Activated CD4-positive, alpha-beta T cell treated with anti-CD3 and anti-CD28 coated beads, Interleukin-2, amount 50 U/mL, for 4 hours (primary cell): ENCODE measurements around the gene ENTPD1.

Source experiments
- DNase-seq, 2 experiments: peaks; one replicate each; pipeline ENCODE4 v3.0.0-alpha.2; 2020

Gene ENTPD1

DNA sequence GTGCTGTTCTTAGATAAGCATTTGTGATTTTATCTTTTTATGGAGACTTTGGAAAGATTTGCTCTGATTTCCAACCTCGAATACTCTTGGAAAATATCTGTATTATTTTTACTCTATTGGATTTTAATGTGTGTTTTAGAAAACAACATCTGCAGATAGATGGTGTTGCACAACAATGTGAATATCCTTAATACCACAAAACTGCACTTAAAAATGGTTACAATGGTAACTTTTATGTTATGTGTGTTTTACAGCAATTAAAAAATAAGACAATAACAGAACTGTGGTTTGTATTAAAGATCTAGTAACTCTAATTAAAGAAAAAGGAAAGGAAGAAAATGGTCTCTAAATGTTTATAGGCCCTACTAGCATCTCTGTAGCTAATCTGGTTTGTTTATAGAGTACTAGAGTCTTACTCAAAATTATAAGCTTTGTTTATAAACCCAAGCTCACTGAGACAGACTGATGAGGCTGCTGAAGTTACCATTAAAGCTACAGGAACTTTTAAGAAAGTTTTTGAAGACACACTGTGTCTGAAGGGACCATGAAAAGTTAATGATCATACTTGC lies 77.2 kb downstream of the ENTPD1 start:
- no peak for DNase-seq

DNA sequence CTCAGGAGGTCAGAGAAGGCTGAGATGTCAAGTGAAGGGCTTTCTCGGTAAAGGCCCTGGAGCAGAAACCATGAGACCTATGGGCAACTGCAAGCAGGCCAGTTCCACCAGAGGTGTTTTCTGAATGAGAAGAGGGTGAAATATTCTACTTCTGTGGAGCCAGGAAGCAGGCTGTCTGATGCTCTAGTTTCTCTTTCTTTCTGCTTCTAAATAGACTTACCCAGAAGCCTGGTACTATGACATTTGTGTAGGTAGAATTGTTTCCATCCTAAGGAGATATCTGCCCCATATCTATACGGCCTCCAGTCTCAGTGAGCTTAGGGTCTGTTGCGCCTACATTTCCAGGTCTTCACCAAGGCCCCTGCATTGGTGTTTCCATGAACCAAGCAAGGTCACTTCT lies 78.4 kb downstream of the ENTPD1 start:
- no peak for DNase-seq

DNA sequence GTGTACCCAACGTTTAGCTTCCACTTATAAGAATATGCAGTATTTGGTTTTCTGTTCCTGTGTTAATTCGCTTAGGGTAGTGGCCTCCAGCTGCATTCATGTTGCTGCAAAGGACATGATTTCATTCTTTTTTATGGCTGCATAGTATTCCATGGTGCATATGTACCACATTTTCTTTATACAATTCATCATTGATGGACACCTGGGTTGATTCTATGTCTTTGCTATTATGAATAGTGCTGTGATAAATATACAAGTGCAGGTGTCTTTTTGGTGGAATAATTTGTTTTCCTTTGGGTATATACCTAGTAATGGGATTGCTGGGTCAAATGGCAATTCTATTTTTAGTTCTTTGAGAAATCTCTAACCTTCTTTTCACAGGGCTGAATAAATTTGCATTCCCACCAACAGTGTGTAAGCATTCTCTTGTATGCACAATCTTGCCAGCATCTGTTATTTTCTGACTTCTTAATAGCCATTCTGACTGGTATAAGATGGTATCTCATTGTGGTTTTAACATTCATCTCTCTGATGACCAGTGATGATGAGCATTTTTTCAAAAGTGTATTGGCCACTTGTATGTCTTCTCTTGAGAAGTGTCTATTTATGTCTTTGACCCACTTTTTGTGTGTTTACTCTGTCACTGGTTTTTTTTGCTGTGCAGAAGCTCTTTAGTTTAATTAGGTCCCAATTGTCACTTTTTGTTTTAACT lies 79.3 kb downstream of the ENTPD1 start:
- DNase-seq = no peak

DNA sequence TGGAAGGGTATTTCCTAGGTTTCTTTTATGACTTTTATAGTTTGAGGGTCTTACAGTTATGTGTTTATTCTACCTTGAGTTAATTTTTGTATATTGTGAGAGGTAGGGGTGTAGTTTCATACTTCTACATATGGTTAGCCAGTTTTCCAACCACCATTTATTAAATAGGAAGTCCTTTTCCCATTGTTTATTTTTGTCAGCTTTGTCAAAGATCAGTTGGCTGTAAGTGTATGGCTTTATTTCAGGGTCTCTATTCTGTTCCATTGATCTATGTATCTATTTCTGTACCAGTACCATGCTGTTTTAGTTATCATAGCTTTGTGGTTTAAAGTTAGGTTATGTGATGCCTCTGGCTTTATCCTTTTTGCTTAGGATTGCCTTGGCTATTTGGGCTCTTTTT lies 79.9 kb downstream of the ENTPD1 start:
- no peak for DNase-seq

- no peak for DNase-seq
Observed at GRCh38 chr10:95836610-95837355, 80.8 kb downstream of the ENTPD1 start.

DNA sequence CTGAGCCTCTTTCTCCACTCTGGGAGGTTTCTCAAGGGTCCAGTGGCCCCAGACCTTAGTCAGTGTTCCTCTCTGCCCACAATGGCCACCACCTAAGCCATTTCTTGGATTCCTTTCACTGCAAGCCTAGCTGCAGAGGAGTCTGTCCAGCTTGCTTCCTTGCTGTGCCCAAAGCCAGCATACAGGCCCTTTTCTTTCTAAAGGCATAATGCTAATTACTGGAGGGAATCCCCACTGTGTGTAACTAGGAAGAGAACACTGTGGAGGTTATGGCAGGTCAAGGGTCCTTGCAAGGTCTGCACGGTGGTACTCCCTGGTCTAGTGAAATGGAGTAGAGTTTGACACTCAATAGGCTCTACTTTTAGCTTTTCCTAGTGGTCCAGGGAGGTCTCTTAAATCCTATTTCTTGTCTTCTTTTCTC lies 81.4 kb downstream of the ENTPD1 start:
- no peak for DNase-seq

DNA sequence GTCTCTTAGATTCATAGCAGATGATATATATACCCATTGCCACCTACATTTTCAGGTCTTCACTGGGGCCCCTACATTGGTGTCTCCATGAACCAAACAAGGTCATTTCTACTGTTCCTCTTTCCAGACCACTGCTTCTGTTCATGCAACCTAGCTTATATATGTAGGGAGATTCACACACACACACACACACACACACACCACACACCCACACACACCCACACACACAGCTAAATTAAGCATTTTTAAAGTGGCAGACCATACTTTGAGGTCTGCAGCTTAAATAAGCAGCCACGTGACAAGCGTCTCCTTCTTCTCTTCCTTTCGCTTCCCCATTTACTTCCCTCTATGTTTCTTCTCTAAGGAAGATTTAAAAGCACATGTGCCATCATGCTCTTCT lies 81.8 kb downstream of the ENTPD1 start:
- no peak for DNase-seq

GRCh38 chr10:95840121-95840520 lies 84.2 kb downstream of the ENTPD1 start:
- DNase-seq = no peak

- DNase-seq = no peak
Observed at GRCh38 chr10:95840681-95841080, 84.7 kb downstream of the ENTPD1 start.

DNA sequence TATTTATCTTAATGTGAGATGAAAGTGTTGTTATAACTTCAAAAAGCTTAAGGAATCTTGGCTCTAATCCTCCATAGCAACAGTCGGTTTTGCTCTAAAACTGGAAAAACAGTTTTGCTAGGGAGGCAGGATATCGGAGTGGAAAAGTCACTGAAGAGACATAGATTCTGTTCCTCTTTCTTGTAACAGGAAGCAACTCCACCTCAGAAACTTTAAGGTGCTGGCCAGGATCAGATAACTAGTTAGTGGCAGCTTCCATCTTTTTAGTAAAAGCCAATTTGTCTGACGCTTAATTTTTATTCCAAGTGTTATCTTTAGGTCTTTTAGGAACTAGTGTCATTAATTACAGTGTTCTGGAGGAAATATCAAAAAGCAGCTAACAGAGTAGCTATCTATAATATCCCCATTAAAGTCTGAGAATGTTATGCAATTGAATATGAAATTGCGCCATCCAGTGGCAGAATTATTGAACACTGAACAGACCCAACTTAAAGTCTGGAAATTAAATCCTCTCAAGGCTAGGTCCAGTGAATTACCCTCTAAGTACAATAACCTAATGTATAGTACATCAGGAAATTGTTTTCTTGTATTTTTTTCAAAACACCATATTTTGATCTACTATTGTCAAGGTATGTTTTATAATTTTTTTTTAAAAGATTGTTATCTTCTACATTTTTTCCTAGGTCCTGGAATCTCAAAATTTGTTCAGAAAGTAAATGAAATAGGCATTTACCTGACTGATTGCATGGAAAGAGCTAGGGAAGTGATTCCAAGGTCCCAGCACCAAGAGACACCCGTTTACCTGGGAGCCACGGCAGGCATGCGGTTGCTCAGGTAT lies 85.9 kb downstream of the ENTPD1 start:
- DNase-seq = peak in 1 of 2 experiments; percentile 11

GRCh38 chr10:95845411-95845810 lies 89.4 kb downstream of the ENTPD1 start:
- DNase-seq = no peak

- no peak for DNase-seq
Observed at GRCh38 chr10:95847007-95847406, 91.0 kb downstream of the ENTPD1 start.

- DNase-seq = no peak
Observed at GRCh38 chr10:95848841-95849240, 92.9 kb downstream of the ENTPD1 start.

DNA sequence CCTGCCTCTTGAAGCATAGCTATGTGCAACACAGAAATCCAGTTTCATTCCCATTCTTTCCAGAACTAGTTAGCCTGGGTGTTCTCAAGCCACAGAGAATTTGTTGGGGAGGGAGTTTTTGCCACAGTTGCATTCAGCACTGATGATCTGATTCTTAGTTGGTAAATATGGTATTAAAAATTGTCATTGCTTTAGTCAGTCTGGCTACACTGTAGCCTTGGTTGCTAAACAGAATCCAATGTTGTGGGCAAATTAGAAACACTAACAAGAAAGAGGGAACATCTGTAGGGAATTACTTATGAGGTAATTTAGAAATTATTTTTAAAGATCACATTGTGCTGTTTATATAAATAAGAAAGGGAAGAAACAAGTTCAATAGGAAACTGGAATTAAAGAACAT lies 94.8 kb downstream of the ENTPD1 start:
- DNase-seq = no peak

GRCh38 chr10:95860166-95860940 lies 104.4 kb downstream of the ENTPD1 start:
- DNase-seq = no peak

DNA sequence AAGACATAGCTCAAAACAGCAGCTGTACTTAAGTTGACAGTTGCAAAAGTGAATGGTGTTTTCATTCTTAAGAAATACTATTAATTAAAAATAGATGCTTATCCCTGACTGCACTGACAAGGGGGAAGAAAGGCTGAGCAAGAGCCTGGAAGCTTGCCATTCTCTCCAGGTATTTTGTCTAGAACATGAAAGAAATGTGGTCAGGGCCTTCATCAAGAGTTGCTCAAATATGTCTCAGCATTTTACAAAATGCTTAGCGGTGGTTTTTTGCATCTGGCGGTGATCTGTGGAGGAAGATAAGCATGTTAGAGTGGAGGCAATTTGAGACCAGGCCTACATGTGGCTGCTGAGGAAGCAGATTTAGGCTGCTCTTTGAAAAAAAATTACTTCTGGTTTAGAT lies 105.4 kb downstream of the ENTPD1 start:
- DNase-seq = no peak

GRCh38 chr10:95864906-95865813 lies 109.2 kb downstream of the ENTPD1 start:
- peak; percentile 3 to 9 for DNase-seq

- DNase-seq = no peak
Observed at GRCh38 chr10:95865814-95866466, 110.0 kb downstream of the ENTPD1 start.

DNA sequence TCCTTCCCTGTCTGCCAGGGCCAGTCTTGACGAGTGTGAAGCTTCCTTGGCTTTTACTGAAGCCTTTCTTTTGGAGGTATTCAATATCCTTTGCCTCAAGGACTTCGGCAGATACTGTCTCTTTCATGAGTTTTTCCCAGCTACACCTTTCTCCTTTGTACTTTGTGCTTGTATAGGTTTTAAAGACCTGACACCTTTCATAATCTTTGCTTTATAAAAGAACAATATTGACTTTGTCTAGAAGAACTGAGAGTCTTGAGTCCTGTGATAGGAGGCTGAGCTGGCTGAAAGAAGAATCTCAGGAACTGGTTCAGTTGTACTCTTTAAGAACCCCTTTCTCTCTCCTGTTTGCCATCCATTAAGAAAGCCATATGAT lies 110.5 kb downstream of the ENTPD1 start:
- no peak for DNase-seq

DNA sequence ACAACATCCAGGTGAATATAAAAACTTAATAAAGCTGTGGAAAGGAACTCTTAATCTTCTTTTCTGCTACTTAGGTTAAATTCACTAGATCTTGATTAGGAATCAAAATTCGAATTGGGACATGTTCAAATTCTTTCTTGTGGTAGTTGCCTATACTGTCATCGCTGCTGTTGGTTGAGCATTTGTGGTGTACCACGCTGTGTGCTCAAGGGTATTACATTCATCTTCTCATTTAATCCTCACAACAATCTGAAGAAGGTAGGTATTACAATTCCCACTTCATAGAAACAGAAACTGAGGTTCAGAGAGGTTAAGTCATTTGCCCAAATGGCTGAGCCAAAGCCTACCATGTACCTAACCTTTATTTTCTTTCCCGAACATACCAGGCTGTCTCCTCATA lies 111.9 kb downstream of the ENTPD1 start:
- DNase-seq = no peak

DNA sequence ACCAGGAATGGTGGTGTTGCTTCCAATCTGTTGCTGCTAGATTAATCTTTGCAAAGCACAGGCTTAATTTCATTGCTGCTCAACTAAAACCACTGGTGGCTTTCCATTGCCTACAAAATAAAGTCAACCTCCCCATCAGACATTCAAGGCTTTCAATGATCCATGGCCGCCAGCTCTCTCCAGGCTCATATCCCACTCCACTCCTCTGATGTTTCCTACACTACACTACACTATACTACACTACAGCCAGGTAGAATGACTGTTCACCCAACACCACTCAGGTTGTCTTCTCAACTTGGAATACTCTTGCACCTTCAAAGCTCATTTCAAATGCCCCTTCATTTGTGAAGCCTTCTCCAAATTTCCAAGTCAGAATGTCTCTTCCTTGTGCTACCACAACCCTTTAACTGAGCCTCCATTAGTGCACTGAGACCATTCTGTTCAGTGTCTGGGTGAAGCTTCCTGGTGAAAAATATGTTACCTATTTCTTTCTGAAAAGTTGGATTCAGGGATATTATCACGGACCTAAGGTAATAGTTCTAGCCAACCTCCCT lies 116.3 kb downstream of the ENTPD1 start:
- no peak for DNase-seq
